ENCODE results near the gene IRF3. TPM values are rescaled to one million over a fixed set of nuclear protein-coding genes. Genes with fewer than 3 reads are reported as not detected.
A peak's percentile ranks its signal among the peaks of the same experiment; 100 is the strongest.

IRF3 gene
- total and polyA plus RNA-seq, 2 of the 4 experiments (the other 2 are of a cell fraction) = 39.6 to 65.2 TPM

DNA sequence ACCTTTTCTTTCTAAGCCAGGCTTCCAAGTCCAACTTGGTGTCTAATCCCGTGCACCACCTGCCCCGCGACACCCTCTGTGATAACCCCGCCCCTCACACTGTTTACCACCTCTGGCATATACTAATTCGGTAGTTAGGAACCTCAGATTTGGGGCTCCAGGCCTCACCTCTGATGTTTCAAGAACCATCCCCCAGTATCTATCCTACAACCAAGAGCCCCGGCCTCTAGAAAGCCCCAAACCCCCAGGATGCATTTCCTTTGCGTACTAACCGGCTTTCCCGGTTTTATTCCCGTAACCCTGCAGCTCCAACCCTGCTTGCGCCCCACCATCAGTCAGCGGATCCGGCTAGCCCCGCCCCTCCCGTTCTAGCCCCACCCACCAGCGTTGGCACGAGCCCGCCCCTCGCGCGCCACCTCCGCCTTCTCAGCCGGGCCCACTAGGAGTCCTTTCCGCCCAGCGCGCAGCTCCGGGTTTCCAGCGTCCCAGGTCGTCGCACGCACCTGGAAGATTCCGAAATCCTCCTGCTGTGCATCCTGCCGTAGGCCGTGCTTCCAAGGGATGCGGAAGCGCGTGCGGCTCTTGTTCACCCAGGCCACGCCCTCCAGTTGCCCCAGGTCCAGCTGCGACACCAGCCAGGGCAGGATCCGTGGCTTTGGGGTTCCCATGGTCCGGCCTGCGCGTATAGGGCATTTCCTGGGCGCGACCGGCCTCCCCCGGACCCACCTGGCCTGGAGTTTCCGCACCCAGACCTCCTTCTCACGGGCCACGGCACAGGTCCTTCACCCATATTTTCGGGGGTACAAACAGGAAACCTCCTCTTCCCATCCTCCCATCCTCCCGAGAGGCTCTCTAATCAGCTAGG is 1.3 kb downstream of the IRF3 start:
- Histone ChIP-seq H2AK5ac (ENCODE audit: low read depth, low read length) (peak overlapping the region; percentile 96), H3K9me1 (ENCODE audit: insufficient read depth, low read length) (peaks cover 3% of the 10 kb centered on the region; the same call in 1 of the 2 replicates), H2BK15ac (ENCODE audit: low read depth, low read length) (no peak overlapping the region), H3K4me3 (ENCODE audit: insufficient read depth, low read depth, low read length) (peak overlapping the region; percentile 77), H4K20me1 (ENCODE audit: insufficient read depth, low read length) (peaks cover 13% of the 10 kb centered on the region), H3K36me3 (ENCODE audit: control insufficient read depth, insufficient read depth, low read length) (peaks cover 32% of the 10 kb centered on the region), H2BK5ac (ENCODE audit: low read depth, low read length, poor library complexity, severe bottlenecking) (peak overlapping the region; percentile 88), H3K23ac (ENCODE audit: low read depth, low read length) (peak overlapping the region; percentile 97), H2BK20ac (ENCODE audit: low read depth, low read length) (no peak overlapping the region), H3K18ac (ENCODE audit: low read depth, low read length) (peak overlapping the region; percentile 22), H4K5ac (ENCODE audit: low read depth, low read length) (peak overlapping the region; percentile 53), H4K8ac (ENCODE audit: low read depth in 2 of 2, low read length in 2 of 2) (peak overlapping the region; percentile 42 to 91), H3K9me3 (ENCODE audit: control insufficient read depth, insufficient read depth, low read length) (no peaks in the 10 kb centered on the region), H3K14ac (replicated peaks; ENCODE audit: low read depth, low read length) (peak overlapping the region; percentile 89), H3K4ac (ENCODE audit: low read depth, low read length) (peak overlapping the region; percentile 92), H3K56ac (ENCODE audit: extremely low read depth, insufficient read depth, low read length) (peak overlapping the region; percentile 71), H2BK120ac (ENCODE audit: low read depth, low read length) (peak overlapping the region; percentile 6; the same call in 1 of the 2 replicates), H3K4me1 (ENCODE audit: control insufficient read depth, insufficient read depth, low read length) (peaks cover 9% of the 10 kb centered on the region), H3K27ac (ENCODE audit: insufficient read depth, low read length) (peak overlapping the region; percentile 87), H4K91ac (ENCODE audit: insufficient read depth, low read depth, low read length) (peak overlapping the region; percentile 69), H3K9ac (ENCODE audit: low read depth, low read length) (peak overlapping the region; percentile 91), H3K27me3 (ENCODE audit: control insufficient read depth, insufficient read depth, low read length) (no peaks in the 10 kb centered on the region), H2AFZ (replicated peaks; ENCODE audit: low read length, poor library complexity) (peak overlapping the region; percentile 92), H3K4me2 (ENCODE audit: low read depth, low read length) (peak overlapping the region; percentile 93), H2AK9ac (replicated peaks; ENCODE audit: low read depth, low read length, poor library complexity) (peak overlapping the region; percentile 86), H3K79me1 (ENCODE audit: low read depth in 1 of 2, low read length in 2 of 2) (peaks cover 12 to 57% of the 10 kb centered on the region in 2 experiments; a peak in 3 of 4 replicates)
- ATAC-seq (ENCODE audit: low read depth) (peak; percentile 75), DNase-seq (peak; percentile 67)
- ChIA-PET POLR2A (ENCODE audit: unreplicated experiment) (no interaction called here), CTCF (interaction anchor here (0.6 to 1.0 kb wide), 2 partner anchors 11 to 137 kb away, joined by 3 read pairs; partner anchors contain the start of gene RCN3)
- intact Hi-C loops (cut with micrococcal nuclease) = loop anchor here (1.0 kb wide), 1 partner anchor 22 kb away; the partner anchor contains the start of gene SCAF1
- dilution Hi-C loops (cut with HindIII; ENCODE audit: low sequenced_read_pairs, unreplicated experiment) = no loop called here
- 1% methylated on average over 45 of the region's 53 CpGs; no CpG with 5 or more reads in 1 of the 2 experiments for WGBS, 2 experiments (ENCODE audit: extremely low coverage in 2 of 2, insufficient read length in 1 of 2)
- in situ Hi-C loops (cut with MboI; ENCODE audit: low sequenced_read_pairs) = loop anchor here (10.0 kb wide), 1 partner anchor 170 kb away; the partner anchor contains the start of gene RPS11
- BruUV-seq (replicated peaks) = no TSS peak
- TF ChIP-seq RFX5 (IDR thresholded peaks at IDR 0.05; ENCODE audit: low read depth, low read length) (no peak), MXI1 (IDR thresholded peaks at IDR 0.05; ENCODE audit: borderline replicate concordance, low read depth, low read length) (peak; percentile 55; the same call in 1 of the 2 replicates), RCOR1 (IDR thresholded peaks at IDR 0.05; ENCODE audit: insufficient replicate concordance, low read length) (no peak), USF2 (IDR thresholded peaks at IDR 0.05; ENCODE audit: low read depth, low read length) (no peak), FOS (IDR thresholded peaks at IDR 0.05; ENCODE audit: low read depth, low read length) (no peak)

All from IMR-90 (cell line).